Kidney glomerular epithelial cell (primary cell): ENCODE results near the gene NOTCH2.
A peak's percentile ranks its signal among the peaks of the same experiment; 100 is the strongest.

ENCODE experiments used
- DNase-seq: peaks from one replicate; lab custom pipeline; 2025; lab: John Stamatoyannopoulos, UW

Gene NOTCH2

DNA sequence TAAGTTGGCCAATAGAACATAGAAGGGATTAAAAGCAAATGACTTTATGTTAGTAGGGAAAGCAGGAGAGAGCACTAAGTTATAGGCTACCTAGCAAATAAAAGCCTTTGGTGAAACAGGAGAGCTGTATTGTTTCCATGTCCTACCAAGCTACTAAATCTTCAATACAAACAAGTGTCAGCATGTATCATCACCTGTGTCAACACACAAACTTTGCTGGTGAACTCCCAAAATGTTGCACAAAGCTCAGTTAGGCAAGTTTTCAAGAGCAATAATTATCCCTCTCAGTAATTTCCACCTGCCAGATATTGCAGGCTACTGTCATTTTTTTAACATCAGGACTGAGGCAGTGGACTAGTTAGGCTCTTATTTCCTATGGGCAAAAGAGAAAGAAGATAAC is 95.4 kb downstream of the NOTCH2 start:
- DNase-seq = no peak

DNA sequence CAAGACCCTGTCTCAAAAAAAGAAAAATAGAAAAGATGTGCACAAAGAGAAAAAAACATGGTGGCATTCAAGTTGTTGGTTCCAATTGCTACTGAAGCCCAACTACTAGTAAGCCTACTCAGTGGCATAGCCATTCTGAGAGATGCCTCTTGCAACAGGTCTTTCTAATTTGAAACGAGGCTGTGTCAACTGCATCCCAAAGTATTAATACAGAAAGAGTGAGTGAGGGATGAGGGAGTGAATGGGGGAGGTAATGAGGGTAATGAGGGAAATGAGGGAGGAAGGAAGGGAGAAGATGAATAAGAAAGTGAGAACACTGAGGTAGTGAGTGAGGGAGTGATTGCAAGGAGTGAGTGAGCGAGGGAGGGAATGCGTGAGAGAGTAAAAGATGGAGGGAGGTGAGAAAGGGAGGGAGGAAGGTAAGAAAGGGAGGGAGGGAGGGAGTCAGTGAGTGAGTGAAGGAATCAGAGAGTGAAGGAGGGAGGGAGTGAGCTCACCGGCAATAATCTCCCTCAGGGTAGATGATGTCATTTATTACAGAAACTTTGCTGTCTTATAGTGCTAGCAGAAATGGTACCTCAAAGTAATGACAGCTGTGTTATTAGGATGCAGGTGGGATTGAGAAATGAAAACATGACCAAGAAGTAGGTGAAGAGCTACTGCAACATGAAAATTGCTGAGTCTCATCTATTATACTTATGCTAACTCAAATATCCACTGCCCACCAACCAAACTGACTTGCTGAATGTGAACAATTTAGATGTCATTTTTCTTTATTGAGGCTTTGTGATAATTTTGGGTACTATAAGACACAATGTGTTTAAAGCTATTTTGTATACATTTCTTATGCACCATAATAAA is 97.5 kb downstream of the NOTCH2 start:
- no peak for DNase-seq

- no peak for DNase-seq
Measured at GRCh38 chr1:119968601-119969000, 100.9 kb downstream of the NOTCH2 start.

- DNase-seq = no peak
Measured at GRCh38 chr1:119968068-119968492, 101.4 kb downstream of the NOTCH2 start.

- DNase-seq = no peak
Measured at GRCh38 chr1:119966681-119967080, 102.8 kb downstream of the NOTCH2 start.

- DNase-seq = no peak
Measured at GRCh38 chr1:119966020-119966419, 103.4 kb downstream of the NOTCH2 start.

DNA sequence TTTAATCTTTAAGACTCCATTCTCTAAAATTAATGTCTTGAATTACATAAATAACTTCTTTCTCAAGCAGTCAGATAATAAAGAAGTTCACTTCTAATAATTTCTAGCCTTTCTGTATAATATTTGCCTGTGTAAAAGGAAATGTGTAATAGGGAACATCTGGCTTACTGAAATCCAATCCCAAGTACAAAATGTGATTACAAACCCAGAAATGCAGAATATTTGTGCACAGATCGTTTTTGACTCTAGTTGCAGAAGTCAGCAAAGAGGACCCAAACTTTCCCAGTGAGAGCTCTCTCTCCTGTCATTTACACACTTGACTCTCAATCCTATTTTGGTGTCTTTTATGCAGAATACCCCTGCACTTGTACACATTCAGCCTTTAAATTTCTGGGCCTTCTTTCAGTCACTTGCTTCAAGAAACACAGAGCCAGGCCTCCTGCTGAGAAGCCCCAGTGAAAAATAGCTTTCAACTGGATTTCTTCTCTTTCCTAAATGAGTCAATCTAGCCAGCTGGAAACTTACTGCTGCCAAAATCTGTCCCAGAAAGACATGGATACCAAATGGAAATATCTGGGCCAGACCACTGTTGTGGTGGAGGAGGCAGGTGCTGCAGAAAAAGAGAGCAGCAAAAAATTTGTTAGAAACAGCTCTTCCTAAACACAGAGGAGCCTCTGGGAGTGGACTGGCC is 104.6 kb downstream of the NOTCH2 start:
- no peak for DNase-seq

- DNase-seq = no peak
Measured at GRCh38 chr1:119962296-119962968, 107.0 kb downstream of the NOTCH2 start.

DNA sequence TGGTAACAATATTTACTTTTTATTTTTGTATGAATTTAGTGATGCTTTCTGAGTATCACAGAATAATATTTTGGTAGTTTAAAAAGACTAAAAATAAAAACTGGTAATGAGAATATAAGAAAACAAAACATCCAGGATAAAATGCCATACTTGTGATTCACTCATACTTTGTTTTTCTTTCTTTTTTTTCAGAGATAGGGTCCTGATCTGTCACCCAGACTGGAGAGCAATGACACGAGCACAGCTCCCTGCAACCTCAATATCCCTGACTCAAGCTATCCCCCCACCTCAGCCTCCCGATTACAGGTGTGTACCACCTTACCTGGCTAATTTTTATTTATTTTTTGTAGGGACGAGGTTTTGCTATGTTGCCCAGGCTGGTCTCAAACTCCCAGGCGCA is 109.0 kb downstream of the NOTCH2 start:
- no peak for DNase-seq

DNA sequence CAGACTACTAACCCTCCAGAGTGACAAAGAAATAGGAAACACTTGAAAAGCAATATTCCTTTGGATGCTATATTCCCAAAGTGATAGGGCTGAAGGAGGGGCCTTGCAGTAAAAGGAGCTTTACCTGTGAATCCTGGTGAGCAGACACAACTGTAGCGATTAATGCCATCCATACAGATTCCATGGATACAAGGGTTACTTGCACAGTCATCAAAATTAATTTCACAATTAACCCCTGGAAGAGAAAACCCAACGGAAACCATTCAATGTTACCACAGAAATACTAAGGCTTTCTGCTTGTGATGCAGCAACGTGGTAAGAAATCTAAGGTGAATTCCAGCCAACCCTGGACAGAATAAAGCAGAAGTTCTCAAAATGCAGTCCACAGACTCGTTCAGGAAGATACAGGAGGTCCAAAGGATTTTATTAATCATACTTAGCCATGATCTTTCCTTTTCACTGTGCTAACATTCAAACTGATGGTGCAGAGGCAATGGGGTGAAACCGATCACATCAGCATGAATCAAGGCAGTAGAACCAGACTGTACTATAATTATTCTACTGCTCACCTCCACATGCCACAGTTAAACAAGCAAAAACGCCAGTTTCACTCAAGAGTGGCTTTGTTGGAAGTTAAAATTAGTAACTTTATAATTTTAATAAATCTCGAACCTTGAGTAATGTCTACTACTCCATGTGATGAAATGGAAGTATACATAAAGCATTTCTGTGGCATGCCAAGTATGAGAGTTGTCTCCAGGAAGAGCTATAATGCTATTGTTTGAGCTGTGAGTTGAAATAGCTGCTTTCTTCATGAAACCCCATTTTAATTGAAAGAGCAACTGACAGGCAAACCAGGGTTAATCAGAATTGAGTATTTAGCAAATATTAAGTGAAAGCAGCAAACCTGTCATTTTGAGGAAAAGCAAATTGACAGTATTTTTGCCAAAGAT is 109.9 kb downstream of the NOTCH2 start:
- DNase-seq = no peak

DNA sequence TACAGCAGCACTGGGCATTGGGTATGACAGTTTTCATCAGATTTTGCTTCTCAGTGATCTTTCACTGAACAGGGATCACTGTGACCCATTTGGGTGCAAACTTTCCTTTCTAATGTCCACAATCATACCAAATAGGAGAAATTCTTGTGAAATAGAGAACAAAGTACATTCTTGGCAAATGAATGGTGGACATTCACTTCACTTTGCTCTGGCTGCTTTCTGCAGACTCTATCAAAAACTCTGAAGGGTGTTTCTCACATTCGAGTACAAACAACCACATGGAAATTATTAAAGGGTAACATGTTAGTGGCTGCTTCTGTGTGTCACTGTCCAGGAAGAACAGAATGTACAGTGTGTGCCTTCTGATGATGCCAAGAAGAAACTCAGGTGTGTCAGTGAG is 111.2 kb downstream of the NOTCH2 start:
- DNase-seq = no peak

GRCh38 chr1:119956306-119956705 is 113.2 kb downstream of the NOTCH2 start:
- DNase-seq = no peak

- DNase-seq = no peak
Measured at GRCh38 chr1:119954476-119955422, 114.7 kb downstream of the NOTCH2 start.

GRCh38 chr1:119953266-119953998 is 116.0 kb downstream of the NOTCH2 start:
- no peak for DNase-seq

- DNase-seq = no peak
Measured at GRCh38 chr1:119952496-119952895, 117.0 kb downstream of the NOTCH2 start.

DNA sequence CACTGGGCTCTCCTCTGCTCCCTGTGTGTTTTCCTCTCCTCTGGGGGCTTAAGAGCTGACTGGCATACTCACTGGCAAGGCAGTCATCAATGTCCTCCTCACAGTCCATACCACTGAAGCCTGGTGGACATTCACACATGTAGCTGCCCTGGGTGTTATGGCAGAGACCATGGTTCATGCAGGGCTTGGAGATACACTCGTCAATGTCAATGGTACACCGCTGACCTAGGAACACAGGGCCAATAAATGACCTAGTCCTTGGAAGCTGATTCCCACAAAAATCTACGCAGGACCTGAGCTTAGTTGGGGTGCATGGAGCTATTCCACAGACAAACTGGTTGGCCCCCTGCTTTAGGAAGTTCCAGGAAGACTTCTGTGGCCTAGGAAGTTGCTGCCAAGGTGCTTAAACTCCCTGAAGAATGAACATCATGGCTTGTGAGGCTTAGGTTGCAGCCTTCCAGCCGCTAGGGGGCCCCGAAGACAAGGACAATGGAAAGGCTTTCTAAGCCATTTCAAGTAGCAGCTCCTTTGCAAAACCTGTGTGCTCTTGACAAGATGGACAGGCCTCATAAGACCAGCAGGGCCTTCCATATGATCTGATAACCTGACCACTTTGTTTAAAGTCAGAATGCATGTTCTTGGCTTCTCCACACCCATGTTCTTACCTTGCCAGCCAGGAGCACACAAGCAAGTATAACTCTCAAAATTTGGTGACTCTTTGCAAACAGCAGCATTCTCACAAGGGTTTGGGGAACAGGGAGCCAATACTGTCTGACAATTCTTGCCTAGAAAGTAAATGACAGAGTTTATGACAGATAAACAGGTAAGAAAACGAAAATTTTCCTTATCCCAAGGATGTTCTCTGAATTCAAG is 120.9 kb downstream of the NOTCH2 start:
- peak; percentile 53 for DNase-seq

- no peak for DNase-seq
Measured at GRCh38 chr1:119947468-119947867, 122.0 kb downstream of the NOTCH2 start.

DNA sequence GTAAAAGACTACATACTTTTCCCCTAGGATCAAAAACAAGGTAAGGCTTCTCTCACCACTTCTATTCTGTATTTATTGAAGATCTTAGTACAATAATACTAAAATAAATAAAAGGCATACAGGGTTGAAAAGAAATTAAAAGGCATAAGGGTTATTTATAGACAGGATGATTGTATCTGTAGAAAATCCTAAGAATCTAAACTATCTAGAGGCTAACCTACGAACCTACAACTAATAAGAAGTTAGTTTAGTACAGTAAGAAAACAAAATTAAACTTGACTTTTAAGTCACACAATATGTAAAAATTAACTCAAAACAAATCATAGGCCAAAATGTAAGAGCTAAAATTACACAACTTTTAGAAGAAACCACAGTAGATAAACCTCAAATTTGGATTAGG is 122.7 kb downstream of the NOTCH2 start:
- DNase-seq = no peak

DNA sequence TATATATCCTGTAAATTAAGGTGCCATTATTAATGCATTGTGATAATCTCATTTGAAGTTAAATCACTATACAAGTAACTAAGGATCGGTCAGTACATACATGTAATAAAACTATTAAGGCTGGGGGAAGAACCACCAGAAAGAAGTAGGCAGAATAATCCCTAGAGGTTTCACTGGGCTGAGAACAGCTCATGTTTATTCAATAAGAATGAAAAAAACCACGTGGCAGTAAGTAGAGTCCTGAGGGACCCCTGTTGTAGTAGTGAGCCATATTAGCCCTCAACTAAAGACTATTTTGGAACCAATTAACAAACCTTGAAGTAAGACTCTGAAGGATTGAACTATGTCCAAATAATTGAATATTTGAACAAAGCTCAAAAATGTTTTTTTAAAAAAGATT is 126.2 kb downstream of the NOTCH2 start:
- DNase-seq = no peak
